ENCODE measurements around the gene TRPC1.

The TRPC1 gene

GRCh38 chr3:142846779-142847577 is 123.1 kb downstream of the TRPC1 start:
- no peak for DNase-seq

- DNase-seq, result no peak
Measured at GRCh38 chr3:142849148-142849547, 125.3 kb downstream of the TRPC1 start.

- DNase-seq, result peak; percentile 1
Measured at GRCh38 chr3:142850395-142851023, 126.7 kb downstream of the TRPC1 start.

DNA sequence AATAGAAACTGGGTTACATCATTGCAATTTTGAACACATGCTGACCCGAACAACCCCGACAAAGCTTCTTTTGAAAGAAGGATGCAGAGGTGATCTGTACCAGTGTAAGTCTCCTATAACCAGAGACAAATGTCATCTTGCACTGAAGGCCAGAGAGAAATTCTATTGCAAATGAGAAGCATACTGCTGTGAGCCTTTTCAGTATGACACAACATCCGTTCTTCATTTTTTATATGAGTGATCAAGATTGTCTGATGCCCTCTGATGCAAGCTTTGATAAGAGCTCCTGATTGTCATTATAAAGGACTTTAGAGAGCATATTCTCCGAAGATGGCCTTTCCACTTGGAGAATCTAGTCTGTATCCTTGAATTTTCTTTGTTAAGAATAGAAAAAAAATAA is 128.2 kb downstream of the TRPC1 start:
- no peak for DNase-seq

- DNase-seq, result no peak
Measured at GRCh38 chr3:142853270-142854168, 129.7 kb downstream of the TRPC1 start.

GRCh38 chr3:142857056-142857455 is 133.2 kb downstream of the TRPC1 start:
- DNase-seq, result no peak
